Midbrain (tissue), 1 donor: Measurements from ENCODE around the gene DEFB114.
"Not testable (repeated sequence)": the region's sequence is repeated elsewhere in the genome, so short reads cannot be mapped to it uniquely, and the experiment has no call there.

Experiments
- DNase-seq: peaks from one replicate; lab custom pipeline; 2025; lab: John Stamatoyannopoulos, UW

The DEFB114 gene, protein sequence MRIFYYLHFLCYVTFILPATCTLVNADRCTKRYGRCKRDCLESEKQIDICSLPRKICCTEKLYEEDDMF

DNA sequence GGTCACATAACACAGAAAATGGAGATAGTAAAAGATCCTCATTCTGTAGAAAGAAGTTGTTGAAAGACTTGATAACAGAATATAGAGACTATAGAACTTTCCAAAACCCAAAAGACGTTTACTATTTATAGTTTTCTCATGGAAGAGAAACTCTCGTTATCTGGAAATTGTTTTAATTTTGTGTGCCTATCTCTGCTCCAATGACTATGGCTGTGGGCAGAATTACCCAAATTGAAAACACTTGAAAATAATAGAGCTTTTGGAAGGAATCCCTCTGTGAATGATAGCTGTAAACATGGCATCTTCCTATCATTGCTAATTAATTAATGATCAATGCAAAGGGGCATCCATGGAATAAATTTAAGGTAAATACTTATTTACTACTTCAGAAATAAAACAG, at the start of gene DEFB114:
TSS of gene DEFB114 (minus strand) at position 101 of the 400 bp plus-strand sequence. CDS start at position 42, 59 bp downstream.
- no peak for DNase-seq

DNA sequence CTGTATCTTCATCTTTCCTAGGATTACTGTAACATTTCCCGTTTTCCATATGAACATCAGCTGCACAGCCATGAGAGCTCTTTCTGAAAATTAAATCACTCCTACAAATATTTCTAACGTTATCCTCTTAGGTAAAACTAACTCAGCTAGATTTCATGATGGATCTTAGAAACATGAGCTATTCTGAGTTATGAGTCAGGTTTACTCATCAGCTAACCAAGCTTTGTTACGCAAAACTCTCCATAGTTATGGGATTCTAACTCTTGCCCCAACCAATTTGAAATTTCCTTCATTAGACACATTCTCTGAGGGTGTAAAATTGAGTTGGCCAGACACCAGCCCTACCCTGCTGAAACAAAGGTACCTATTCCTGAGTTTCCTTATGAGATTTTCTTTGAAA, 43.9 kb upstream of the DEFB114 start:
- DNase-seq: no peak

DNA sequence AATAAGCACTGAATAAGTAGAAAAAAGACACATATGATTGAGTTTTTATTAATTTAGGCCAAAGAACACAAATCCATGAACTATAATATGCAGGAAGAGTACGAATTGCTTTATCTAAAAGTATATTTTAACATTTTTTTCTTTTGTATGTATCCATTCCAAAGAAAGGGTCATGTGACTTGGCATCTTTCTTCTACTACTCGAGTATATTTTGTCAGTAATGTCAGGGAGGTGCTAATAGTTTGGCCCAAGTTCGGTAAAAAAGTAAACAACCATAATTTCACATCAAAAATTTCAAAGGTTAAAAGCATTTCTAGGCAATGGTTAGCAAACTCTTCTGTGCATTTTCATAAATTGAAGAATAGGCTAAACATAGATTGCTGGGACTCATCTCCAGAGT, 39.2 kb upstream of the DEFB114 start:
- no peak for DNase-seq

DNA sequence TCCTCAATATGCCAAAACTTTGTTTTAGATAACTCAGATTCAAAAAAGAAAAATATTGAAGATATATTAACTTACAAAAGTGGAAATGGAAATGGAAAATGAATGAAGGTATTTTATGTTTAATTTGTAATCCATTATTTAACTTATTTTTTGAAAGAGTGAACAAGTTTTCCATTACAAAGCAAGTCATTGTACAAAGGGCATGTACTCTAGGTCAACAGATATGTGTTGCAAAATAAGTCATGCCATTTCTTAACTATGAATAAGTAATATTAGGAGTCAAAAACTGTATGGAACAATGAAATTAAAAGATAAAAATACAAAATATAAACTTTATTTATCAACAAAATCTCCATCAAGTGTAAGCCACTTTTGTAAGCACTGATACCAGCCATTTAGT, 31.3 kb upstream of the DEFB114 start:
- DNase-seq: no peak

DNA sequence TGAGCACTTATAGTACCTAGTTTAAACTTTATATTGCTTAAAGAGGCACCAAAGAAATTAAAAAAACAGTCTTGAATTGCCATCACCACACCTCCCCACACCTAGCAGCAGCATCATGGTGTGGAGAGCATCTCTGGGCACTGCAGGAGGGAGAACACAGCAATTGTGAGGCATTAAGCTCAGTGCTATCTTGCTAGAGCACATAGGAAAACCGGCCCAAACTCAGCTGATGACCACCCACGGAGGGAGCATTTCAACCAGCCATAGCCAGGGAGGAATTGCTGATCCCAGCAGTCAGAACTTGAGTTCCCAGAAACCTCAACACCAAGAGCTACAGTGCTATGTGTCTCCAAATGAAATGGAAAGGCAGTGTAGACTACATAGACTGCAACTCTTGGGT, 24.9 kb upstream of the DEFB114 start:
- DNase-seq: no peak

DNA sequence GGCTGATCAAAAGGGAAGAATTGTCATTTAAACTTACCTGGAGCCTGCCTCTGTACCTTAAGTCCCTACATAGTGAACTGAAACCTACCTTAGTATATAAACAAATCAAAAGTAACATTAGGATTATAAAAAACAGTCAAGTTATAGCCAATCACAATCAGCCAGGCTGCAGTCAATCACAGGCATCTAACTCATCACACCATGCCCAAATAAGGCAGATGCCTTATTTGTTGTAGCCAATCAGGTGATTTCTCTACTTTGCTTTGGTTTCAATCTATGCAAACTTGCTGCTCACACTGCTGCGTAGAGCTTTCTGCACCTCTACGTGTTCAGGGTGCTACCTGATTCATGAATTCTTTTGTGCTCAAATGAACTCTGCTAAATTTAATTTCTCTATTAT, 23.8 kb upstream of the DEFB114 start:
- no peak for DNase-seq

DNA sequence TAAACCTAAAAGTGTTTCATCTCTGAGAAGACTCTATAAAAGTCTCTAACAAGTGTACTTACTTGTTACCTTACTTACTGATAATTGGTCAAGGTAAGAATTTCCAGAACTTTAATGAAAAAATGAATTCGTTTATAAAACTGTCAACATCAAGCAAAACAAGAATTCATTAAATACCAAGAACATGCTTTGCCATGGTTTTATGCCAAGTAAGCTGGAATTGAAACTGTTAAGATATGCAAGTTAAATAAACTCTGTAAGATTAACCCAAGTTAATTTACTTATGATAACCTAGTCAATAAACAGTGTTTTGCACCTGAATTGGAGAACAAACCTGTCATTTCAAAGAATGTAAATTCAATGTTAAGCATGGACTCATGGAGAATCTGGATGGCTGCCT, 22.6 kb upstream of the DEFB114 start:
- no peak for DNase-seq

DNA sequence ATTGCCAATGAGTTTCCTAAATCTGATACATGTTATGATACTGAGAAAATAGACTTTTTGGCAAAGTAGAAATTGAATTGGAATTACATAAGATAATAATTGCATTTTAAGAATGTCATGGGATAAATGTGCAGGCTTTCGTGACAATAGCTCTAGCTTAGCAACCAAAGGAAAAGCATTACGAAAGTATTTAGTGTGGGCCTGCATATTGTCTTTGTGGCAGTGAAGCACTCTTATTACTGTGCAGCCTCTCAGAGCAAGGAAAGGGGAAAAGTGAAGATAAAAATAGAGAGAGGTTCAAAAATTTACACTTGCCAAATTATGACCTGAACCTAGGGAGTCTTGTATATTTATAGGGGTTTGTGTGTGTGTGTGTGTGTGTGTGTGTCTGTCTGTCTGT, 18.1 kb upstream of the DEFB114 start:
- no peak for DNase-seq

DNA sequence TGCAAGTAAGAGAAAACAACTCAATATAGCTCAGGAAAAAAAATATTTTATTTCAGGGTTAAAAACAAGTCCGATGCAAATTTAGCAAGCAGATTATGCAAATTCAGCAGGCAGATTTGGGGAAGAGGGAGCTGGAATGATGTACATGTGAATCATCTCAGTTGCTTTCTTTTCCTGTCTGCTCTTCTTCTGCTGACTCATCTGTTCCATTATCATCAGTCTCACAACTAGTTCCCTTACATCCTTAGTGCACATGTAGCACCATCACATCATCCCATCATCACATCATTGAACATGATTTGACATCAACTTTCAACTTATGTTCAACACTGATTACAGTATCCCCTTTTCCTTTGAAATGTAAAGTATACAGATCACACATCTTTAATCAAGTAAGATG, 16.9 kb upstream of the DEFB114 start:
- DNase-seq: no peak

DNA sequence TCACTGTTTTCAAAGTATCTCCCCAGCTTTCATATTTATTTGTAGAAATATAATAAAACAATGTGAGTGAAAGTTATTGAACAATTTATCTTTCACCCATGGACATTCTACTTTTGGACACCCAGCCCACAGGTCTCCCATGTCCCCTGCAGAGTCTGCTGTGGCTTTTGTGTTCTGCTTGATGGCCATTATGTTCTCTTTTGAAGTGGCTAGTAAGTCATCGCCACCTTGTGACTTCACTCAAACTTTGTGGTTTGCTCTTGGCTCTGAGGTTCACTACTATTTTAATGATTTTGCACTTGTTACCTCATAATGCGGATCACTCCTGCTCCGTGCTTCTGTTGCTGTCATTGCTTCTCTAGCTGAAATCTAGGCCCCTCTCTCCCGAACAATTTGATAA, 15.6 kb upstream of the DEFB114 start:
- DNase-seq: no peak

DNA sequence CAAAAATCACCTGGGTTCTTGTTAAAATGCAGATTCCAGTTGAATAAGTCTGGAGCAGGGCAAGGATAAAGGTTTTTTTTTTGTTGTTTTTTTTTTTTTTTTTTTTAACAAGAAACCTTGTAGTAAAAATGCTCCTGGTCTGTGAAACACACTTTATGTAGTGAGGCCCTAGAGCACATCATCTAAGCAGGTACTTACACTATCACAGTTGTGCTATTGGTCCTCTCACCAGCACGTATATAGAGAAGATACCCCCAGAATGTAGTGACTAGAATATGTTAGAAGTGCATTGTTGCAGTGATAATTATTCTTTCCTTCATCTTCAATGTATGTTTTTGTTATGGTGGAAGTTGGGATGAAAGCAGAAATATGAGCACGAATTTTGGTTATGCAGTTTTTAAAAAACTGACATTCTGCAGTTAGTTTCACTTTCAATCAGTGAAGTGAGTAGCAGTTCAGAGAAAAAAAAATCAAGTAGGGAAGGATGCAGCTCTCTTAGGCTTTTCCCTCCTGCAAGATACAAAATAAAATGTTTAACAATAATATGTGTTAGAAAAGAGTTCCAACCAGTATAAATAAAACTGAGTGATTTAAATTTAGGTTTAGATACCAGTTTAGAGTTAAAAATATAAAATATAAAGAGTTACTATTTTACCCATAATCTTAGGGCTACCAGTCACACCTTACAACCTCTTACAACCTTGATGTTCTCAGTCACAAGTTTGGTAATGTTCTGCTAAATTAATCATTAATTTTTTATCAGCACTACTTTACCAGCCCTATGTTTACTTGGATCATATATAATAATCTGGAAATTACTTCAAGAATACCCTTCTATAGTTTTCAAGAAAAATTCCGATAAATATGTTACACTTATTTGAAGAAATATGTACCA, 14.6 kb upstream of the DEFB114 start:
- no peak for DNase-seq

DNA sequence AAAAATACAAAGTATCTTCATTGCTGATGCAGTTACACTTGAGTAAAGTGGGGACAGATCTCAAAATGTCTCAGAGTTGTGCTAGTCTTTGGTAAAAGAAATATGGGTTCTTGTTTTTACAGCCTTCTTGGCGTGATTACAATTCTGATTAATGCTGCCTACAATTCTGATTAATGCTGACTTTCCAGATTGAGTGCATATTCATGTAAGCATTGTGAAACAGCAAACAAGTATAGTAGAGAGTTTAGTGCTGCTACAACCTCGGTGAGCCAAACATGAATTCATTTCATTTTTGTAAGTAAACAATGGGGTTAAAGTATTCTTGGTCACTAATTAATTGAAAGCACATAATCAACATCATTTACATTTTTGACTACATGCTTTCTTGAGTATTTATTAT, 5.6 kb upstream of the DEFB114 start, which contains the start of gene DEFB113:
TSS of gene DEFB113 (minus strand) at position 21 of the 400 bp plus-strand sequence. CDS start at position 21, 0 bp downstream.
- no peak for DNase-seq

DNA sequence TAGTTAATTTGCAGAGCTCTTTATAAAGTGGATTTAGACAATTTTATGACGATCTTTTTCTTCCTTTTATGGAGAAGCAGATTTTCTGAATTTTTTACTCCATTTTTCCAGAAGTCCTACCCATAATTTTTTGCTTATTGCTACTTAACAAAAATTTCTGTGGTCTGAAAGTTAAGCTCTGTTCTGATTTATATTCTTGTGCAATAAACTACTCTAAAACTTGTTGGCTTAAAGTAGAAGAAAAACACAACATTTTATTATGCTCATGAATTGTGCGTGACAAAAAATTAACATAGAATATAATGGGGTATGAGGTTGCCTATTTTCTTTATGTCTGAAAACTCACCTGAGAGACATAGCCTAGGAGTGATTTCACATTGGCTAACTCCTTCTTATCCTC, 2.9 kb upstream of the DEFB114 start:
- DNase-seq: no peak

DNA sequence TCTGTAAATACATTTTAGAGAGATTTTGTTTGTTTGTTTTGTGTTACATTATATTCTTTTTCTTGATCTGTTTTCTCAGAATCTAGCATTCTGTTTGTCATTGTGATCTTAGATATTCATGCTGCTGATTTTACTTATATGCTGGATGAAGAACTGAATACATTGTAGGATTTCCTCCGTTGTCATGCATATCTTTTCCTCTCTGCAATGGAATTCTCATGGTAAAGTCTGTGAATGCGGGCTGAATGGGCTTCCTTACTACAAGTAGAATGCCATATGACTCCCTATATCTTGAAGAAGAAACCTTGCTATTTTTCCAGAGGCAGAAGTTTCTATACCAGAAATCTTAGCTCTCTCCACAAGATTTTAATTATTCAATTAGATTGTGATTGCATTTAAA, 2.4 kb upstream of the DEFB114 start:
- DNase-seq: no peak

DNA sequence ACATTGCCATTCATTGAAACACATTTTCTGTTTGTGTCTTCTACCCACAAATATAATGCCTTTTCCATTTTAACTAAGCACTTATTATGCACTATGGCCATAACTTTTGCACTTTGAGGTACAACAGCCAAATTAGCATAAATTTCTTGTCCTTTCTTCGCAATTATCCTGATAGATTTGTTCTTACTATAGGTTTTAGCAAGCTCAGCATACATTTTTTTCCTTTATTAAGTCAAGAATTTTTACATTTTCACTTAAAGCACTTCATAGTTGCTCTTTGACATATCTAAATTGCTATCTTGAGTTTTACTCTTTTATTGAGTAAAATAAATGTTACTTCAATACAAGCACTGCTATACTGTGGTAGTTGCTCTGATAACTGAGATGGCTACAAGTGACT, 5.8 kb downstream of the DEFB114 start:
- DNase-seq: no peak

DNA sequence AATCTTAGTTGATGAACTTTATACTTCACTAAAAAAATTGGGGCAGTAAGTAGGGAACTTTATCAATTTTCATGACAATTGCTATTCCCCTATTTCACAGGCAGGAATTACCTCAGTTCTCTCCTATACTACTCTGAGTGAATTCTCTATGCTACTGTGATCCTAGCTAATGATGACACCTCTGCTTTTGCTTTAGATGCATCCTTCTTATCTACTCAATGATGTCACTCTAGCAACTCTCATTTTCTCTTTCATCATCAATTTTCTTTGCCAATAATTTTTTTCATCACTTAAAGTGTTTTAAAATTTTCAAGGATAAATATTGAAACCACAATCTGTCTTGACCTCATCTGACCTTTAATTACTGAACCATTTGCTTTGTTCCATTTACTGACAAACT, 8.1 kb downstream of the DEFB114 start:
- DNase-seq: no peak

DNA sequence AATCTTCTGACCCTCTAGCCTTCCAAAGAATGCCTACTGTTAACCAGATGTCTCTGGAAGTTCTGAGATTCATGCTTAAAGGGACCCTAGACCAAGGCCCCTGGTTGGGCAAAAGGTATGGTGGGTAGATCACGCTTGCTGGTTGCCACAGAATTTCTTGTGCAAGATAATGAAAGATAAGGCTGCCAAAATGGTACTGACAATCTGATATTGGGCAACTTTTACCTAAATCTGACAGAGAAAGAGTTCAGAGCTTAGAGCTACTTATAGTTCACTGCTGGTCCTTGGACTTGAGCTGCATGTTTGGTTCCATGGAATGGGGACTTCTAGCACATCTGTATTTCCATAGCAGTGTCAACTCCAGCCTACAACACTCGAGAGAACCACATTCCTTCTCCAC, 12.0 kb downstream of the DEFB114 start:
- DNase-seq: no peak

DNA sequence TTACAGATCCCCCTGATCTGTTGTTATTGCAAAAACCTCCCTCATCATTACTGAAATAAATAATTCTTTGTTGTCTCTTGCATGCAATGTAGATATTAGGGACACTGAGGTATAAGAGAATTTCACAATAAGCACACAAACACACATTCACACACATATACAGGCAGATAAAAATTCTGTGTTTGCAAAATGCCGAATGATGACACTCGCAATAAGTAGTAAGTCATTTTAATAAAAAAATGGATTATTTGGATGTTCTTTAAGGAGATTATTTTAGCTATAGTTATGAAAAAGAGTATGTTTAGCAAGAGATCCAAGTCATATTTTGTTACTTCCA, 13.6 kb downstream of the DEFB114 start:
- no peak for DNase-seq

DNA sequence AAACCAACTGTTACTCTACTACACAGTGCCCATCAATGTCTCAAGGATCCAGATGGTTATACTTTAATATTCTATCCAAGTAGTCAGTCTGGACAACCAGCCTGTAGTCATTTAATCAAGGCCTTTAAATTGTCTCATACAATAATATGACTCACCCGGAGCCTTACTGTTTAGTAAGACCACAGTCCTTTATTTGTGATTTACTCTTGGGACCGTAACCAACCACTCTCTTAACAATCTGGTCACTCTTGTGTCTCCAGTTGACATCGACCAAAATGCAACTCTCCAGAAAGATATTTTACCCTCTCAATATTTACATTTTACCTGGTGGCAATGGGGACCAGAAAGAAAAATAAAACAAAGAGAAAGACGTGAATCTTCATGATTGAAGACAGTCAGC, 14.9 kb downstream of the DEFB114 start:
- DNase-seq: no peak

DNA sequence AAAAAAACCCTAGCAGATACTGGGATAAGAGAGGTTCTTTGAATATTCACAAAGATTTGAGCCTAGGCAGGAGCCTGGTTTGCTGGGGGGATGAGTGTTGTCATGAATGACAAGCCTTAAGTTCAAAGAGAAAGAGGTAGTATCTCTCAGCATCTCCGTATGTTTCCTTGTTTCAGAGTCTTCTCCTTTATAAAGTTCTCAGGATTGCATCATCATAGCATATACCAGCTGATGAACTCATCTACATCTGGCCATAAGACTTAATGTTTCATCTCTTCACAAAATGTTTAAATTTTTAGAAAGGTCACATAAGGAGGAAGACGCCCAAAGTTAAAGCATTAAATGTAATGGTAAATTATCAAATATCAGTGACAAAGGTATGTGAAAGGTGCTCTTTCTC, 17.1 kb downstream of the DEFB114 start:
- DNase-seq: no peak

DNA sequence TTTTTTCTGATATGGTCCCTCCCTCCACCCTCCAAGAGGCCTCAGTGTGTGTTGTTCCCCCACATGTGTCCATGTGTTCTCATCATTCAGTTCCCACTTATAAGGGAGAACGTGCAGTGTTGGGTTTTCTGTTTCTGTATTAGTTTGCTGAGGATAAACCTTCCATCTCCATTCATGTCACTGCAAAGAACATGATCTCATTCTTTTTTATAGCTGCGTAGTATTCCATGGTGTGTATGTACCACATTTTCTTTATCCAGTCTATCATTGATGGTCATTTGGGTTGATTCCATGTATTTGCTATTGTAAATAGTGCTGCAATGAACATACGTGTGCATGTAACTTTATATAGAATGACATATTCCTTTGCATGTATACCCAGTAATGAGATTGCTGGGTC, 19.9 kb downstream of the DEFB114 start:
- not testable (repeated sequence) for DNase-seq

DNA sequence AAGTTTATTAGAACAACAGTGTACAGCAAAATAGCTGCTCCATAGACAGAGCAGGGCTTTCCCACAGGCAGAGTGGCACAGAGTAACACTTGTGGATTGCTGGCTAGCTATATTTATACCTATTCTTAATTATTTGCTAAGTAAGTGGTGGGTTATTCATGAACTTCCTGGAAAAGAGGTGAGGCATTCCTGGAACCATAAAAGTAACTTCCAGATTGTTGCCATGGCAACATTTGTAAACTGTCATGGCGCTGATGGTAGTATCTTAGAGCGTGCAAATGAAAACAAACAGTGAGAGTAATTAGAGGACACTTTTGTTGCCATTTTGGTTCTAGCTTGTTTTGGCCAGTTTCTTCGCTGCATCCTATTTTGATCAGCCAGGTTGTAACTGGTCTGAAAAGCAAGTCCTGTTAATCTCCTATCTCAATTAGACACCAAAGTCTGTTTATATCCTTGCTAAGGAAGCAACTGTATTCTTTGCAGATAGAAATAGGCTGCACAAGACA, 23.9 kb downstream of the DEFB114 start:
- no peak for DNase-seq

DNA sequence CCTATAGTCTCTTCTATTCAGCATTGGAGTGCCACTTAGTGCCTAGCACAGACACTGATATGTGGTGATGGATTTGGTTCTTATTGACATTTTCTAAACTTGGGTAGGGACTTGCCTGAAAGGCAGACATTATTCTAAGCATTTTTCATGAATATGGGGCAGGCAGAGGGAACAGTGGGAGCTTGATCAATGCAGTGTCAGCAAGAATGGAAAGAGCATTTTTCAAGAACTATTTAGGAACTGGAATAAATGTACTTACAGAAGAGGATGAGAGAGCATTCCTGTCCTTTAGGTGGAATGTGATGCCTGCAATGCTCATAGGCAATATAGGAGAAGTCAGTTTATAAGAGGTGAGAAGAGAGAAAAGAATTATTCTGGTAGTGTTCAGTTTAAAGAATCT, 26.2 kb downstream of the DEFB114 start:
- no peak for DNase-seq

DNA sequence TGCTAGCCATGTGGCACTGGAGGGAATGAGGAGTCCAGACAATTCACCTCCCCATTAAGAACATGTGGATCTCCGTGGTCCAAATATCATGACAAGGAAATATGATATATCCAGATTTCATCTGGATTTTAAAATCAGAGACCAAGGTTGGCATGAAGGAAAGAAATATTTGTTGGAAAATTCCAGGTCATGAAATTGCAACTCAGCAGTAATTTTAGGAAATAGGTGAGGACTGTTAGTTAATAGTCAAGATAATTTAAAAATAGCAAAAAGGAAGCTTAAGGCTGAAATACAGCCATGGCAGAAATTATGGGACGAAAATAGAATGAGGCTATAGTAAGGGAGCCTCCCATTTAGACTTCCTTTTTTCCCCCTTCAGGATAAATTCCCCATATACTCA, 26.9 kb downstream of the DEFB114 start:
- DNase-seq: no peak
